HepG2 (cell line): ENCODE data around the gene SP7. TPM values are rescaled to one million over a fixed set of nuclear protein-coding genes. Genes with fewer than 3 reads are reported as not detected.

Experiments used
- RBM22 ChIP-seq: fragments of 200-400 bp; formaldehyde crosslinking; optimal IDR thresholded peaks from 2 replicates; pipeline ENCODE3; 2017; ENCODE audit warnings: mild to moderate bottlenecking, low read length, moderate library complexity
- RFX5 ChIP-seq: IDR thresholded peaks from 2 replicates; pipeline ENCODE4 v1.6.1; 2011; ENCODE audit warnings: low read depth, low read length, improper control_type of control experiment
- STAT5B ChIP-seq: sonication (generic); formaldehyde crosslinking; IDR thresholded peaks from 2 replicates; pipeline ENCODE4 v1.4.0; 2020; ENCODE audit warnings: missing genetic modification reagents
- ZBTB7A ChIP-seq: sonication (generic); formaldehyde crosslinking; IDR thresholded peaks from 2 replicates; pipeline ENCODE4 v1.8.0; 2022; ENCODE audit warnings: mild to moderate bottlenecking, missing genetic modification reagents
- ZIK1 ChIP-seq: sonication (generic); formaldehyde crosslinking; IDR thresholded peaks from 2 replicates; pipeline ENCODE4 v1.5.0; 2020; ENCODE audit warnings: mild to moderate bottlenecking, low read depth, missing genetic modification reagents, borderline replicate concordance
- ZNF30 ChIP-seq: sonication (generic); formaldehyde crosslinking; IDR thresholded peaks from 2 replicates; pipeline ENCODE4 v1.5.0; 2020; ENCODE audit warnings: mild to moderate bottlenecking, missing genetic modification reagents
- ZSCAN20 ChIP-seq: sonication (generic); formaldehyde crosslinking; IDR thresholded peaks from 2 replicates; pipeline ENCODE4 v1.4.0; 2020; ENCODE audit warnings: missing genetic modification reagents, mild to moderate bottlenecking, borderline replicate concordance
- polyA plus RNA-seq, 8 experiments: library from polyadenylated mRNA; depleted of rRNA in 3 of 8; stranded (reverse) in 7 of 8; unstranded in 1 of 8; fragments of >200 nt; fragmentation: Illumina TruSeq in 4 of 8; extraction: Trizol in 4 of 8; gene quantifications; 2 replicates each; pipeline versions ENCODE4 v1.2.1 to v1.2.3, GENCODE V29; 2011 to 2016; ENCODE audit warnings: low read depth in 4 of 8, missing spikeins in 1 of 8, mixed read lengths in 1 of 8; ENCODE audit not compliant: insufficient read depth in 1 of 8
- total RNA-seq, 5 experiments: library from RNA; depleted of rRNA; stranded (reverse); fragments of >200 nt; fragmentation: Illumina TruSeq; extraction: Trizol; gene quantifications; 2 replicates each; pipeline ENCODE4 v1.2.3, GENCODE V29; 2016; ENCODE audit warnings: low read depth in 1 of 5
- TF ChIP-seq, protein P1 (sequence below): IDR thresholded peaks from 2 replicates; pipeline ENCODE4 v1.6.1; 2016; ENCODE audit warnings: mild to moderate bottlenecking, missing biosample characterization, missing genetic modification reagents
- TF ChIP-seq, protein P2 (sequence below): sonication (generic); formaldehyde crosslinking; IDR thresholded peaks from 2 replicates; pipeline ENCODE4 v1.4.0; 2020; ENCODE audit warnings: missing genetic modification reagents, mild to moderate bottlenecking, borderline replicate concordance
- TF ChIP-seq, protein P3 (sequence below): sonication (generic); formaldehyde crosslinking; IDR thresholded peaks from 2 replicates; pipeline ENCODE4 v1.4.0; 2020; ENCODE audit warnings: mild to moderate bottlenecking, missing genetic modification reagents, borderline replicate concordance
- TF ChIP-seq, protein P4 (sequence below): sonication (generic); formaldehyde crosslinking; IDR thresholded peaks from 2 replicates; pipeline ENCODE4 v1.5.0; 2020; ENCODE audit warnings: mild to moderate bottlenecking, missing genetic modification reagents, borderline replicate concordance

The SP7 gene
- total and polyA plus RNA-seq, 2 of the 13 experiments (the other 11 are each of a cell fraction or from before 2014, with no cell fraction given) = not detected

DNA sequence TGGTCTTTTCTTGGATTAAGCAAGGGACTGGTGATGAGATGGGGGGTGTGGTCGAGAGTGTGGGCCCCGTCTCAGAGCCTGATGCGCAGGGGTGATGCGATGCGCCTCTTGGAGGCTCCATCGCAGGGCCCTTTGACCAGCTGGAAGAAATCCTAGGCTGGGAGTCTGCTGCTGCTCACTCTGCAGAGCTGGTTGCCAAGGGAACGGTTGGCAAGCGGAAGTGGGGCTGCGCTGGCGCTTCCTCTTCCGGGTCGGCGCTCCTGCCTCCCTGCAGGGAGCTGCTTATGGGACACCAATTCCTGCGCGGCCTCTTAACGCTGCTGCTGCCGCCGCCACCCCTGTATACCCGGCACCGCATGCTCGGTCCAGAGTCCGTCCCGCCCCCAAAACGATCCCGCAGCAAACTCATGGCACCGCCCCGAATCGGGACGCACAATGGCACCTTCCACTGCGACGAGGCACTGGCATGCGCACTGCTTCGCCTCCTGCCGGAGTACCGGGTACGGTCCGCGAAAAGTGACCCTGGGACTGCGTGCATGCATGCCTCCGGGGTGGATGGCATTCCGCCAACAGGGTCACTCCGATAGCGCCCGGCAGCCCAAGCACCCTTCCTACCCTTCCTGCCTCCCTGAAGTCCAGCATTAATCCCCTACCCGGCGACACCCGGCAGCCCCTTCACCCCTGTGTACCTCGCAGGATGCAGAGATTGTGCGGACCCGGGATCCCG is 36.5 kb downstream of the SP7 start, which contains the start of gene MYG1 (continued):
- TF ChIP-seq, protein P1, sequence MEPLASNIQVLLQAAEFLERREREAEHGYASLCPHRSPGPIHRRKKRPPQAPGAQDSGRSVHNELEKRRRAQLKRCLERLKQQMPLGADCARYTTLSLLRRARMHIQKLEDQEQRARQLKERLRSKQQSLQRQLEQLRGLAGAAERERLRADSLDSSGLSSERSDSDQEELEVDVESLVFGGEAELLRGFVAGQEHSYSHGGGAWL (CRISPR knock-in tag) = peak; percentile 82
- TF ChIP-seq ZNF30 (CRISPR knock-in tag) (no peak), ZSCAN20 (CRISPR knock-in tag) (no peak), RFX5 (peak; percentile 65), STAT5B (peak; percentile 31; the same call in 1 of the 2 replicates), RBM22 (peak; percentile 99), ZIK1 (CRISPR knock-in tag) (peak; percentile 55; the same call in 1 of the 2 replicates), ZBTB7A (peak; percentile 37; the same call in 1 of the 2 replicates)
- TF ChIP-seq, protein P2, sequence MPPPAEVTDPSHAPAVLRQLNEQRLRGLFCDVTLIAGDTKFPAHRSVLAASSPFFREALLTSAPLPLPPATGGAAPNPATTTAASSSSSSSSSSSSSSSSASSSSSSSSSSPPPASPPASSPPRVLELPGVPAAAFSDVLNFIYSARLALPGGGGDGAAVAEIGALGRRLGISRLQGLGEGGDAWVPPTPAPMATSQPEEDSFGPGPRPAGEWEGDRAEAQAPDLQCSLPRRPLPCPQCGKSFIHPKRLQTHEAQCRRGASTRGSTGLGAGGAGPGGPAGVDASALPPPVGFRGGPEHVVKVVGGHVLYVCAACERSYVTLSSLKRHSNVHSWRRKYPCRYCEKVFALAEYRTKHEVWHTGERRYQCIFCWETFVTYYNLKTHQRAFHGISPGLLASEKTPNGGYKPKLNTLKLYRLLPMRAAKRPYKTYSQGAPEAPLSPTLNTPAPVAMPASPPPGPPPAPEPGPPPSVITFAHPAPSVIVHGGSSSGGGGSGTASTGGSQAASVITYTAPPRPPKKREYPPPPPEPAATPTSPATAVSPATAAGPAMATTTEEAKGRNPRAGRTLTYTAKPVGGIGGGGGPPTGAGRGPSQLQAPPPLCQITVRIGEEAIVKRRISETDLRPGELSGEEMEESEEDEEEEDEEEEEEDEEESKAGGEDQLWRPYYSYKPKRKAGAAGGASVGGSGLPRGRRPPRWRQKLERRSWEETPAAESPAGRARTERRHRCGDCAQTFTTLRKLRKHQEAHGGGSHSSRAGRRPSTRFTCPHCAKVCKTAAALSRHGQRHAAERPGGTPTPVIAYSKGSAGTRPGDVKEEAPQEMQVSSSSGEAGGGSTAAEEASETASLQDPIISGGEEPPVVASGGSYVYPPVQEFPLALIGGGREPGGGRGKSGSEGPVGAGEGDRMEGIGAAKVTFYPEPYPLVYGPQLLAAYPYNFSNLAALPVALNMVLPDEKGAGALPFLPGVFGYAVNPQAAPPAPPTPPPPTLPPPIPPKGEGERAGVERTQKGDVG (CRISPR knock-in tag) = no peak
- TF ChIP-seq, protein P3, sequence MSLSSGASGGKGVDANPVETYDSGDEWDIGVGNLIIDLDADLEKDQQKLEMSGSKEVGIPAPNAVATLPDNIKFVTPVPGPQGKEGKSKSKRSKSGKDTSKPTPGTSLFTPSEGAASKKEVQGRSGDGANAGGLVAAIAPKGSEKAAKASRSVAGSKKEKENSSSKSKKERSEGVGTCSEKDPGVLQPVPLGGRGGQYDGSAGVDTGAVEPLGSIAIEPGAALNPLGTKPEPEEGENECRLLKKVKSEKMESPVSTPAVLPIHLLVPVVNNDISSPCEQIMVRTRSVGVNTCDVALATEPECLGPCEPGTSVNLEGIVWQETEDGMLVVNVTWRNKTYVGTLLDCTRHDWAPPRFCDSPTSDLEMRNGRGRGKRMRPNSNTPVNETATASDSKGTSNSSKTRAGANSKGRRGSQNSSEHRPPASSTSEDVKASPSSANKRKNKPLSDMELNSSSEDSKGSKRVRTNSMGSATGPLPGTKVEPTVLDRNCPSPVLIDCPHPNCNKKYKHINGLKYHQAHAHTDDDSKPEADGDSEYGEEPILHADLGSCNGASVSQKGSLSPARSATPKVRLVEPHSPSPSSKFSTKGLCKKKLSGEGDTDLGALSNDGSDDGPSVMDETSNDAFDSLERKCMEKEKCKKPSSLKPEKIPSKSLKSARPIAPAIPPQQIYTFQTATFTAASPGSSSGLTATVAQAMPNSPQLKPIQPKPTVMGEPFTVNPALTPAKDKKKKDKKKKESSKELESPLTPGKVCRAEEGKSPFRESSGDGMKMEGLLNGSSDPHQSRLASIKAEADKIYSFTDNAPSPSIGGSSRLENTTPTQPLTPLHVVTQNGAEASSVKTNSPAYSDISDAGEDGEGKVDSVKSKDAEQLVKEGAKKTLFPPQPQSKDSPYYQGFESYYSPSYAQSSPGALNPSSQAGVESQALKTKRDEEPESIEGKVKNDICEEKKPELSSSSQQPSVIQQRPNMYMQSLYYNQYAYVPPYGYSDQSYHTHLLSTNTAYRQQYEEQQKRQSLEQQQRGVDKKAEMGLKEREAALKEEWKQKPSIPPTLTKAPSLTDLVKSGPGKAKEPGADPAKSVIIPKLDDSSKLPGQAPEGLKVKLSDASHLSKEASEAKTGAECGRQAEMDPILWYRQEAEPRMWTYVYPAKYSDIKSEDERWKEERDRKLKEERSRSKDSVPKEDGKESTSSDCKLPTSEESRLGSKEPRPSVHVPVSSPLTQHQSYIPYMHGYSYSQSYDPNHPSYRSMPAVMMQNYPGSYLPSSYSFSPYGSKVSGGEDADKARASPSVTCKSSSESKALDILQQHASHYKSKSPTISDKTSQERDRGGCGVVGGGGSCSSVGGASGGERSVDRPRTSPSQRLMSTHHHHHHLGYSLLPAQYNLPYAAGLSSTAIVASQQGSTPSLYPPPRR (CRISPR knock-in tag) = 0 out of 2 replicates have a peak, but pooled peaks have one; percentile 45
- TF ChIP-seq, protein P4, sequence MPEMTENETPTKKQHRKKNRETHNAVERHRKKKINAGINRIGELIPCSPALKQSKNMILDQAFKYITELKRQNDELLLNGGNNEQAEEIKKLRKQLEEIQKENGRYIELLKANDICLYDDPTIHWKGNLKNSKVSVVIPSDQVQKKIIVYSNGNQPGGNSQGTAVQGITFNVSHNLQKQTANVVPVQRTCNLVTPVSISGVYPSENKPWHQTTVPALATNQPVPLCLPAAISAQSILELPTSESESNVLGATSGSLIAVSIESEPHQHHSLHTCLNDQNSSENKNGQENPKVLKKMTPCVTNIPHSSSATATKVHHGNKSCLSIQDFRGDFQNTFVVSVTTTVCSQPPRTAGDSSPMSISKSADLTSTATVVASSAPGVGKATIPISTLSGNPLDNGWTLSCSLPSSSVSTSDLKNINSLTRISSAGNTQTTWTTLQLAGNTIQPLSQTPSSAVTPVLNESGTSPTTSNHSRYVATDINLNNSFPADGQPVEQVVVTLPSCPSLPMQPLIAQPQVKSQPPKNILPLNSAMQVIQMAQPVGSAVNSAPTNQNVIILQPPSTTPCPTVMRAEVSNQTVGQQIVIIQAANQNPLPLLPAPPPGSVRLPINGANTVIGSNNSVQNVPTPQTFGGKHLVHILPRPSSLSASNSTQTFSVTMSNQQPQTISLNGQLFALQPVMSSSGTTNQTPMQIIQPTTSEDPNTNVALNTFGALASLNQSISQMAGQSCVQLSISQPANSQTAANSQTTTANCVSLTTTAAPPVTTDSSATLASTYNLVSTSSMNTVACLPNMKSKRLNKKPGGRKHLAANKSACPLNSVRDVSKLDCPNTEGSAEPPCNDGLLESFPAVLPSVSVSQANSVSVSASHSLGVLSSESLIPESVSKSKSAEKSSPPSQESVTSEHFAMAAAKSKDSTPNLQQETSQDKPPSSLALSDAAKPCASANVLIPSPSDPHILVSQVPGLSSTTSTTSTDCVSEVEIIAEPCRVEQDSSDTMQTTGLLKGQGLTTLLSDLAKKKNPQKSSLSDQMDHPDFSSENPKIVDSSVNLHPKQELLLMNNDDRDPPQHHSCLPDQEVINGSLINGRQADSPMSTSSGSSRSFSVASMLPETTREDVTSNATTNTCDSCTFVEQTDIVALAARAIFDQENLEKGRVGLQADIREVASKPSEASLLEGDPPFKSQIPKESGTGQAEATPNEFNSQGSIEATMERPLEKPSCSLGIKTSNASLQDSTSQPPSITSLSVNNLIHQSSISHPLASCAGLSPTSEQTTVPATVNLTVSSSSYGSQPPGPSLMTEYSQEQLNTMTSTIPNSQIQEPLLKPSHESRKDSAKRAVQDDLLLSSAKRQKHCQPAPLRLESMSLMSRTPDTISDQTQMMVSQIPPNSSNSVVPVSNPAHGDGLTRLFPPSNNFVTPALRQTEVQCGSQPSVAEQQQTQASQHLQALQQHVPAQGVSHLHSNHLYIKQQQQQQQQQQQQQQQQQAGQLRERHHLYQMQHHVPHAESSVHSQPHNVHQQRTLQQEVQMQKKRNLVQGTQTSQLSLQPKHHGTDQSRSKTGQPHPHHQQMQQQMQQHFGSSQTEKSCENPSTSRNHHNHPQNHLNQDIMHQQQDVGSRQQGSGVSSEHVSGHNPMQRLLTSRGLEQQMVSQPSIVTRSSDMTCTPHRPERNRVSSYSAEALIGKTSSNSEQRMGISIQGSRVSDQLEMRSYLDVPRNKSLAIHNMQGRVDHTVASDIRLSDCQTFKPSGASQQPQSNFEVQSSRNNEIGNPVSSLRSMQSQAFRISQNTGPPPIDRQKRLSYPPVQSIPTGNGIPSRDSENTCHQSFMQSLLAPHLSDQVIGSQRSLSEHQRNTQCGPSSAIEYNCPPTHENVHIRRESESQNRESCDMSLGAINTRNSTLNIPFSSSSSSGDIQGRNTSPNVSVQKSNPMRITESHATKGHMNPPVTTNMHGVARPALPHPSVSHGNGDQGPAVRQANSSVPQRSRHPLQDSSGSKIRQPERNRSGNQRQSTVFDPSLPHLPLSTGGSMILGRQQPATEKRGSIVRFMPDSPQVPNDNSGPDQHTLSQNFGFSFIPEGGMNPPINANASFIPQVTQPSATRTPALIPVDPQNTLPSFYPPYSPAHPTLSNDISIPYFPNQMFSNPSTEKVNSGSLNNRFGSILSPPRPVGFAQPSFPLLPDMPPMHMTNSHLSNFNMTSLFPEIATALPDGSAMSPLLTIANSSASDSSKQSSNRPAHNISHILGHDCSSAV (CRISPR knock-in tag) = no peak
